ENCODE results near the gene SIAH1. TPM values are rescaled to one million over a fixed set of nuclear protein-coding genes. Genes with fewer than 3 reads are reported as not detected.

The SIAH1 gene
- total and polyA plus RNA-seq, 2 of the 8 experiments (the other 6 are each of a cell fraction or from before 2014, with no cell fraction given): 19.5 to 33.9 TPM

DNA sequence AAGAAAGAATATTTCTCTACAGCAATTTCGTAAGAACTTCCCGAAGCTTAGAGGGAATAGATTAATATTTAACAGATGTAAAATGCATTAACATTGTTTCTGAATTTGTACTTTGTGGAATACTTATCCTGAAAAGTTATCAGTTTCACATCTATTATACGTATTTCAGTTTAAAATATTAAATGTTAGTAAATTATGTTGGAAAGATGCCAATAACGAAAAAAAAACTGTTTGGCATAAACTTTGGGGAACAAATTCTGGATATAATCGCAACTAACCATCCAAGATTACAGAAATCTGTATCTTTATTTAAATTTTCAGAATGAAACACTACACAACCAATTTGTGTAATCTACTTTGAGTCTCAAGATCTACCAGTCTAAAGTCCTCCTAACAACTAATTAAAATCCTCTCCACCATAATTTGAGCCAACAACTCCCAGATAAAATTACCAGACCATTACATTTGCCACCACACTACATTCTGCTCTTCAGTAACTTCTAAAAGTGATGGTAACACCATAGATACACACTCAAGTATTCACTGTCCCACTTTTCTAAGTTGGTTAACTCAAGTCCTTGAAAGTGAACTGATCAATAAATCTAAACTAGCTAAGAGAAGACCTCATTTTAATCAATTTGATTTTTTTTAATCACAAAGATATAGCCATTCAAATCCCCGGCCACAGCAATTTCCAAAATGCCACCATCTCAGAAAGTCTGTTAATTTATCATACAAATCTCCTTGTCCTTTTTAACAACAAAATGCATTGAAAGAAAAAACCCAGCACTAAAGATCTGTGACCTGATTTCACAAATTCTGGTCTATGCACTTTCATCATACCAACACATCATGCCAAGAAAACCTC is 2.0 kb downstream of the SIAH1 start (continued):
- TF ChIP-seq GTF2F1 (IDR thresholded peaks at IDR 0.05; ENCODE audit: borderline replicate concordance, low read depth, low read length): no peak

All from H1 (cell line).